IMR-90 (cell line): Measurements from ENCODE around the gene MAPK13. TPM values are rescaled to one million over a fixed set of nuclear protein-coding genes. Genes with fewer than 3 reads are reported as not detected.

Experiments
- ATAC-seq: fragments of 200-7000 bp; cut with Tn5 transposase; 2 replicates; pipeline ENCODE4 v1.9.1; 2020; ENCODE audit warnings: low read depth, mild to moderate bottlenecking, moderate library complexity
- BruUV-seq: library from RNA; stranded (reverse); fragments of 400-500 nt; replicated peaks from 2 replicates; lab custom pipeline; 2021; lab: Mats Ljungman, UMichigan
- CTCF ChIA-PET: fragments of 300-600 bp; formaldehyde crosslinking; extraction: SDS; loops from one replicate; lab custom pipeline; 2021; ENCODE audit warnings: antibody characterized with exemption; lab: Yijun Ruan, JAX
- POLR2A ChIA-PET: fragments of 300-600 bp; sonication (Branson Sonifier 250); formaldehyde crosslinking; loops from one replicate; lab custom pipeline; 2022; ENCODE audit warnings: antibody characterized with exemption; ENCODE audit not compliant: unreplicated experiment; lab: Charles Lee
- DNase-seq: peaks from one replicate; pipeline ENCODE4 v3.0.0; 2013
- H2AFZ ChIP-seq: replicated peaks from 2 replicates; pipeline ENCODE3; 2013; ENCODE audit warnings: low read length, mild to moderate bottlenecking; ENCODE audit not compliant: poor library complexity
- H2AK5ac ChIP-seq: 2 replicates; pipeline ENCODE4 v1.6.1; 2013; ENCODE audit warnings: low read depth, low read length, inconsistent platforms
- H2AK9ac ChIP-seq: replicated peaks from 2 replicates; pipeline ENCODE3; 2013; ENCODE audit warnings: mild to moderate bottlenecking, low read depth, low read length, moderate library complexity; ENCODE audit not compliant: poor library complexity
- H2BK120ac ChIP-seq: 2 replicates; pipeline ENCODE4 v1.6.1; 2013; ENCODE audit warnings: low read depth, low read length, inconsistent platforms
- H2BK15ac ChIP-seq: 3 replicates; pipeline ENCODE4 v1.6.1; 2013; ENCODE audit warnings: low read depth, low read length, inconsistent platforms
- H2BK20ac ChIP-seq: 2 replicates; pipeline ENCODE4 v1.6.1; 2013; ENCODE audit warnings: low read depth, mild to moderate bottlenecking, inconsistent platforms, low read length, moderate library complexity
- H2BK5ac ChIP-seq: 2 replicates; pipeline ENCODE4 v1.6.1; 2013; ENCODE audit warnings: mild to moderate bottlenecking, low read depth, low read length, inconsistent platforms; ENCODE audit not compliant: poor library complexity, severe bottlenecking
- H3K14ac ChIP-seq: replicated peaks from 2 replicates; pipeline ENCODE4 v1.6.1; 2013; ENCODE audit warnings: low read depth, low read length, inconsistent platforms
- H3K18ac ChIP-seq: 2 replicates; pipeline ENCODE4 v1.6.1; 2013; ENCODE audit warnings: low read depth, low read length, control low read depth
- H3K23ac ChIP-seq: 2 replicates; pipeline ENCODE4 v1.6.1; 2013; ENCODE audit warnings: low read depth, low read length, inconsistent platforms
- H3K27ac ChIP-seq: 2 replicates; pipeline ENCODE4 v1.5.1; 2013; ENCODE audit warnings: mild to moderate bottlenecking, control low read depth, low read length; ENCODE audit not compliant: insufficient read depth
- H3K27me3 ChIP-seq: 2 replicates; pipeline ENCODE4 v1.6.1; 2013; ENCODE audit warnings: low read length; ENCODE audit not compliant: control insufficient read depth, insufficient read depth
- H3K36me3 ChIP-seq: 2 replicates; pipeline ENCODE4 v1.6.1; 2013; ENCODE audit warnings: low read length, mixed read lengths; ENCODE audit not compliant: control insufficient read depth, insufficient read depth
- H3K4ac ChIP-seq: 2 replicates; pipeline ENCODE4 v1.6.1; 2013; ENCODE audit warnings: low read depth, low read length, inconsistent platforms
- H3K4me1 ChIP-seq: 2 replicates; pipeline ENCODE4 v1.6.1; 2013; ENCODE audit warnings: low read length, mixed read lengths; ENCODE audit not compliant: control insufficient read depth, insufficient read depth
- H3K4me2 ChIP-seq: 2 replicates; pipeline ENCODE4 v1.6.1; 2013; ENCODE audit warnings: low read depth, mild to moderate bottlenecking, control low read depth, low read length, moderate library complexity
- H3K4me3 ChIP-seq: 2 replicates; pipeline ENCODE4 v1.5.1; 2013; ENCODE audit warnings: low read depth, mild to moderate bottlenecking, control low read depth, low read length, moderate library complexity; ENCODE audit not compliant: insufficient read depth
- H3K56ac ChIP-seq: 2 replicates; pipeline ENCODE4 v1.6.1; 2013; ENCODE audit warnings: low read length, inconsistent platforms; ENCODE audit not compliant: insufficient read depth; ENCODE audit errors: extremely low read depth
- H3K79me1 ChIP-seq, 2 experiments: 2 replicates each; pipeline ENCODE4 v1.6.1; 2013; ENCODE audit warnings: low read length in 2 of 2, inconsistent platforms in 1 of 2, low read depth in 1 of 2
- H3K9ac ChIP-seq: 2 replicates; pipeline ENCODE4 v1.6.1; 2013; ENCODE audit warnings: low read depth, low read length, control low read depth
- H3K9me1 ChIP-seq: 2 replicates; pipeline ENCODE4 v1.6.1; 2013; ENCODE audit warnings: low read length, inconsistent platforms; ENCODE audit not compliant: insufficient read depth
- H3K9me3 ChIP-seq: 2 replicates; pipeline ENCODE4 v1.6.1; 2013; ENCODE audit warnings: low read length; ENCODE audit not compliant: control insufficient read depth, insufficient read depth
- H4K20me1 ChIP-seq: 2 replicates; pipeline ENCODE4 v1.6.1; 2013; ENCODE audit warnings: low read length, inconsistent platforms; ENCODE audit not compliant: insufficient read depth
- H4K5ac ChIP-seq: 2 replicates; pipeline ENCODE4 v1.6.1; 2013; ENCODE audit warnings: mild to moderate bottlenecking, low read depth, low read length, control low read depth
- H4K8ac ChIP-seq, 2 experiments: 2 replicates each; pipeline ENCODE4 v1.6.1; 2013; ENCODE audit warnings: low read depth in 2 of 2, low read length in 2 of 2, control low read depth in 1 of 2, inconsistent platforms in 1 of 2
- H4K91ac ChIP-seq: 2 replicates; pipeline ENCODE4 v1.6.1; 2013; ENCODE audit warnings: low read depth, low read length, inconsistent platforms; ENCODE audit not compliant: insufficient read depth
- BHLHE40 ChIP-seq: fragments of 150-350 bp; IDR thresholded peaks from 2 replicates; pipeline ENCODE4 v1.6.1; 2016; ENCODE audit warnings: mild to moderate bottlenecking, low read depth, low read length
- CEBPB ChIP-seq: IDR thresholded peaks from 2 replicates; pipeline ENCODE4 v1.6.1; 2012; ENCODE audit warnings: low read depth, low read length, improper control_type of control experiment
- CHD1 ChIP-seq: IDR thresholded peaks from 2 replicates; pipeline ENCODE4 v1.6.1; 2012; ENCODE audit warnings: low read depth, low read length, improper control_type of control experiment
- CTCF ChIP-seq: conservative IDR thresholded peaks from 2 replicates; pipeline ENCODE4 v1.5.1; 2012; ENCODE audit warnings: mild to moderate bottlenecking, low read depth, low read length, improper control_type of control experiment
- ELK1 ChIP-seq: fragments of 150-350 bp; IDR thresholded peaks from 2 replicates; pipeline ENCODE4 v1.6.1; 2016; ENCODE audit warnings: low read depth, mild to moderate bottlenecking, low read length, moderate library complexity, borderline replicate concordance
- FOS ChIP-seq: fragments of 150-350 bp; IDR thresholded peaks from 2 replicates; pipeline ENCODE4 v1.6.1; 2016; ENCODE audit warnings: low read depth, low read length
- MAFK ChIP-seq: IDR thresholded peaks from 2 replicates; pipeline ENCODE4 v1.6.1; 2012; ENCODE audit warnings: low read depth, low read length, improper control_type of control experiment
- MAZ ChIP-seq: IDR thresholded peaks from 2 replicates; pipeline ENCODE4 v1.6.1; 2012; ENCODE audit warnings: low read depth, mild to moderate bottlenecking, low read length, improper control_type of control experiment, moderate library complexity, borderline replicate concordance
- MXI1 ChIP-seq: IDR thresholded peaks from 2 replicates; pipeline ENCODE4 v1.6.1; 2012; ENCODE audit warnings: low read depth, mild to moderate bottlenecking, low read length, moderate library complexity, borderline replicate concordance
- NFE2L2 ChIP-seq: fragments of 150-350 bp; IDR thresholded peaks from 2 replicates; pipeline ENCODE4 v1.6.1; 2016; ENCODE audit warnings: low read depth, mild to moderate bottlenecking, low read length
- RAD21 ChIP-seq: IDR thresholded peaks from 2 replicates; pipeline ENCODE4 v1.6.1; 2012; ENCODE audit warnings: low read length, improper control_type of control experiment
- RCOR1 ChIP-seq: IDR thresholded peaks from 2 replicates; pipeline ENCODE4 v1.6.1; 2012; ENCODE audit warnings: mild to moderate bottlenecking, low read length, improper control_type of control experiment; ENCODE audit not compliant: insufficient replicate concordance
- RFX5 ChIP-seq: IDR thresholded peaks from 2 replicates; pipeline ENCODE4 v1.8.0; 2012; ENCODE audit warnings: low read depth, mild to moderate bottlenecking, low read length, moderate library complexity
- SMC3 ChIP-seq: fragments of 150-350 bp; IDR thresholded peaks from 2 replicates; pipeline ENCODE4 v1.6.1; 2016; ENCODE audit warnings: low read depth, mild to moderate bottlenecking, antibody characterized with exemption, low read length, moderate library complexity
- WGBS, 2 experiments: methylation state at CpG; one replicate each; pipeline versions ENCODE4 v1.1.5 to v1.1.7; 2013; ENCODE audit warnings: missing lambda C conversion rate in 2 of 2; ENCODE audit not compliant: insufficient read length in 1 of 2; ENCODE audit errors: extremely low coverage in 2 of 2; 5-methylcytosine and 5-hydroxymethylcytosine counted together
- dilution Hi-C: fragments of 300-500 bp; cut with HindIII; formaldehyde crosslinking; loops from one replicate; pipeline ENCODE4 v1.14.3; 2018; ENCODE audit warnings: low sequenced_read_pairs; ENCODE audit not compliant: unreplicated experiment
- in situ Hi-C: fragments of 300-500 bp; cut with MboI; formaldehyde crosslinking; loops from 3 replicates; pipeline ENCODE4 v1.14.3; 2019; ENCODE audit warnings: low sequenced_read_pairs, inconsistent platforms, mixed read lengths
- intact Hi-C: fragments of 100-400 bp; cut with micrococcal nuclease; formaldehyde crosslinking; loops from 2 replicates; pipeline ENCODE4 v1.10.0; 2022
- polyA plus RNA-seq, 3 experiments: library from polyadenylated mRNA; depleted of rRNA; stranded (reverse); fragments of >200 nt; gene quantifications; 2 replicates each; pipeline ENCODE4 v1.2.3, GENCODE V29; 2012; ENCODE audit warnings: low replicate concordance in 1 of 3
- total RNA-seq: library from RNA; depleted of rRNA; stranded (reverse); fragments of >200 nt; gene quantifications from 2 replicates; pipeline ENCODE4 v1.2.3, GENCODE V29; 2012
- TF ChIP-seq, protein P1 (sequence below): fragments of 150-350 bp; IDR thresholded peaks from 2 replicates; pipeline ENCODE4 v1.6.1; 2017; ENCODE audit warnings: mild to moderate bottlenecking, antibody characterized with exemption, low read length, low read depth

MAPK13 gene
- total and polyA plus RNA-seq, 2 of the 4 experiments (the other 2 are of a cell fraction), result 2.0 to 2.9 TPM

DNA sequence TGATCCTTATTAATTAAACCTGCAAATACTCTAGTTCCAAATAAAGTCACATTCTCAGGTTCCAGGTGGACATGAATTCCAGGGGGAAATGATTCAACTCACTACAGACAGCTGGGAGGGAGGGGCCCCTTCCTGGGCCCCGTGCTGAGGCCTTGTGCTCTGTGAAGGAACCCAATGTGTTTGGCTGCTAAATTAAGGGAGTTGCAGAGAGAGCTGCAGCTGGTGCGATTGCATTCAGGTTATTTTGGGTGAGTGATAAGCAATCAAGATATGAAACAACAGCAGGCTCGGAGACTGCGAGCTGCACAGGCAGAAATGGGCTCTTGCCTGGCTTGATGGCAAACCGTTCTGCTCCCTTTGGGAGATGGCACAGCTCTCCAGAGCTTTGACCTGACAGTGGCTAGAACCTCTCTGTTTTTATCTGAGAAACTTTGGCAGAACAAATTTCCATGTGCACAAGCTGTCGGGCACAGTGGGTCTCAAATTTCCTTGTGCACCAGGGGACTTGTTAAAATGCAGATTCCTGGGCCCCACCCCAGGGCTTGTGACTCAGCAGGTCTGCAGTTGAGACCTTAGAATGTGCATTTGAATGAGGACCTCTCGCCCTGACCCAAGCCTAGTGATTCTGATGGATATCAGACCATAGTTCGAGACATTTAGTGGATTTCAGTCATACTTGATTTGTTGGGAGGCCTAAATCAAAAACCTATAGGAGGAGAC is 9.8 kb downstream of the MAPK13 start:
- H2BK5ac ChIP-seq, result no peak overlapping the region
- no peak overlapping the region for H3K27ac ChIP-seq
- dilution Hi-C loops (no loop called here), in situ Hi-C loops (no loop called here), intact Hi-C loops (no loop called here)
- H2AFZ ChIP-seq, result no peak overlapping the region
- H3K9me1 ChIP-seq, result 0 out of 2 replicates have a peak, but pooled peaks cover 4% of the 10 kb centered on the region
- H2AK5ac ChIP-seq, result no peak overlapping the region
- no peak overlapping the region for H3K4me3 ChIP-seq
- POLR2A ChIA-PET, result no interaction called here
- no peaks in the 10 kb centered on the region for H3K9me3 ChIP-seq
- H3K4me1 ChIP-seq, result 0 out of 2 replicates have a peak, but pooled peaks cover 2% of the 10 kb centered on the region
- no peak overlapping the region for H2BK20ac ChIP-seq
- no peak overlapping the region for H2BK120ac ChIP-seq
- H4K5ac ChIP-seq, result no peak overlapping the region
- ATAC-seq (no peak), DNase-seq (no peak)
- CTCF ChIA-PET, result interaction anchor here (0.6 kb wide), 1 partner anchor 9 kb away, joined by 3 read pairs; no protein-coding TSS in a partner anchor
- H3K18ac ChIP-seq, result no peak overlapping the region
- H4K8ac ChIP-seq, result no peak overlapping the region
- H3K23ac ChIP-seq, result no peak overlapping the region
- WGBS, 2 experiments, result 100% methylated on average over 2 of the region's 8 CpGs; no CpG with 5 or more reads in 1 of the 2 experiments
- no peaks in the 10 kb centered on the region for H3K27me3 ChIP-seq
- H2BK15ac ChIP-seq, result no peak overlapping the region
- H4K91ac ChIP-seq, result no peak overlapping the region
- no peak overlapping the region for H3K4ac ChIP-seq
- H3K4me2 ChIP-seq, result no peak overlapping the region
- no peak overlapping the region for H3K9ac ChIP-seq
- peaks cover 4% of the 10 kb centered on the region for H3K36me3 ChIP-seq
- H4K20me1 ChIP-seq, result no peaks in the 10 kb centered on the region
- no TSS peak for BruUV-seq
- H3K56ac ChIP-seq, result no peak overlapping the region
- H3K79me1 ChIP-seq, result no peaks in the 10 kb centered on the region
- H2AK9ac ChIP-seq, result no peak overlapping the region
- no peak overlapping the region for H3K14ac ChIP-seq
- no peak for TF ChIP-seq SMC3
- TF ChIP-seq FOS, result no peak
- no peak for TF ChIP-seq RAD21
- TF ChIP-seq CEBPB, result no peak
- no peak for TF ChIP-seq CTCF
- TF ChIP-seq, protein P1, sequence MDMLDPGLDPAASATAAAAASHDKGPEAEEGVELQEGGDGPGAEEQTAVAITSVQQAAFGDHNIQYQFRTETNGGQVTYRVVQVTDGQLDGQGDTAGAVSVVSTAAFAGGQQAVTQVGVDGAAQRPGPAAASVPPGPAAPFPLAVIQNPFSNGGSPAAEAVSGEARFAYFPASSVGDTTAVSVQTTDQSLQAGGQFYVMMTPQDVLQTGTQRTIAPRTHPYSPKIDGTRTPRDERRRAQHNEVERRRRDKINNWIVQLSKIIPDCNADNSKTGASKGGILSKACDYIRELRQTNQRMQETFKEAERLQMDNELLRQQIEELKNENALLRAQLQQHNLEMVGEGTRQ, result no peak
- no peak for TF ChIP-seq RCOR1
- TF ChIP-seq BHLHE40, result no peak
- TF ChIP-seq CHD1, result no peak
- no peak for TF ChIP-seq MAZ
- no peak for TF ChIP-seq NFE2L2
- TF ChIP-seq ELK1, result no peak
- no peak for TF ChIP-seq MXI1
- TF ChIP-seq MAFK, result no peak
- TF ChIP-seq RFX5, result no peak
